GM18517 (cell line): ENCODE data around the gene SOBP.
"Not testable (repeated sequence)": the region's sequence is repeated elsewhere in the genome, so short reads cannot be mapped to it uniquely, and the experiment has no call there.

Experiments
- ATAC-seq: cut with Tn5 transposase; IDR thresholded peaks from one replicate; pipeline ENCODE4 v1.9.1; 2021; ENCODE audit warnings: mild to moderate bottlenecking, moderate library complexity; ENCODE audit not compliant: unreplicated experiment

Gene SOBP

GRCh38 chr6:107488174-107488874 lies 1.6 kb upstream of the SOBP start:
- no peak for ATAC-seq

DNA sequence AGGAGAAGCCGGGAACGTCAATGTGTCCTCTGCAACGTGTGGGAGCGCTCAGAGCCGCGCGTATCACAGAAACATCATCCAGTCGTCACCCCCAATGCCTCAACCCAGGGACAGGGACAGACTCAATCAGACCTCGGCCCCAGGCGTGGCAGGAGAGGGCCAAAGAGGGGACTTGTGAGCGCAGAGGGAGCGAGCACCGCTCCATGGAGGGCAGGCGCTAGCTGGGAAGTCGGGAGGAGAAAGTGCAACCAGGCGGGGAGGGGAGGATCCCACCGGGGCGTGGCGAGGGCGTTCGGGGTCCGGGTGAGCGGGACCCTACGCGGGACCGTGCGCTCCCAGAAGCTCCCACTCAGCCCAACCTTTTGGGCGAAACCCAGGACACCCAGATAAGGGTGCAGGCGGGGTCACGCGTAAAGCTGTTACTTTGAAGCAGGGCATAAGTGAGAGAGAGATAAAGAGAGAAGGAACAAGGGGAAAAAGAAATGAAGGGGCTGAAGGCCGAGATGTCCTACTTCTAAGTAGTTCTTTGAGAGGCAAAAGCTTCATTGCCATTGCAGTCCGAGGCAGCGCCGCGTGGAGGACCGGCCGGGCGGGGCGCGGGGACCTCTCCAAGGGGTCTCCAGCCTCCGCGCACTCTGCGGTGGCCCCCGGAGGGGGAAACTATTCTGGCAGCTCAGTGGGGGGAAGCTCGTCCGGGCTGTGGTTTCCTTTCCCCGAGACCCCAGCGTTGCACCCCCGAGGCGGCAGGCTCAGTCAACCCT lies 862 bp upstream of the SOBP start:
- no peak for ATAC-seq

DNA sequence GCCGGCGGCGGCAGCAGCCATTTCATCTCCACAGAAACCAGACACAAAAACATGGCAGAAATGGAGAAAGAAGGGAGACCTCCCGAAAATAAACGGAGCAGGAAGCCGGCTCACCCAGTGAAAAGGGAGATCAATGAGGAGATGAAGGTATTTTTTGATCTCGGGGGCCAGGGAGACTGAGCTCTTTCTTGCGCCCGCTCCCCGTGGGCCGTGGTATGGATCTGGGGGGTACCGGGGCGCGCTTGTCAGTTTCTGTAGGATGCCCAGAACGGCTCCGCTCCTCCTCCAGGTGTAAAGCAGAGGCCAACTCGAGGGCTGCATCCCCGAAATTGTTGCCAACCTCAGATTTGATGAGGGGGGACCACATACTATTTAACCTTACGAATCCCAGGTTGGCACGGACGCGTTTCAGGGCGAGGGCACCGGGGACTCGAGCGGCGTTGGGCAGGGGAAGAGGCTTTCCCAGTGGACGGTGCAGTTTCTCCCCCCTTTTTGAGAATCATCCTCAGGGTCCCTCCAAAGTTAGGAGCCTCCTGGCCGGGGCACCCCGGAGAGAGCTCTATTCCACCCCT lies 735 bp downstream of the SOBP start:
- no peak for ATAC-seq

- ATAC-seq: no peak
Measured at GRCh38 chr6:107491138-107491609, 1.3 kb downstream of the SOBP start.

- ATAC-seq: no peak
Measured at GRCh38 chr6:107491760-107492660, 2.1 kb downstream of the SOBP start.

DNA sequence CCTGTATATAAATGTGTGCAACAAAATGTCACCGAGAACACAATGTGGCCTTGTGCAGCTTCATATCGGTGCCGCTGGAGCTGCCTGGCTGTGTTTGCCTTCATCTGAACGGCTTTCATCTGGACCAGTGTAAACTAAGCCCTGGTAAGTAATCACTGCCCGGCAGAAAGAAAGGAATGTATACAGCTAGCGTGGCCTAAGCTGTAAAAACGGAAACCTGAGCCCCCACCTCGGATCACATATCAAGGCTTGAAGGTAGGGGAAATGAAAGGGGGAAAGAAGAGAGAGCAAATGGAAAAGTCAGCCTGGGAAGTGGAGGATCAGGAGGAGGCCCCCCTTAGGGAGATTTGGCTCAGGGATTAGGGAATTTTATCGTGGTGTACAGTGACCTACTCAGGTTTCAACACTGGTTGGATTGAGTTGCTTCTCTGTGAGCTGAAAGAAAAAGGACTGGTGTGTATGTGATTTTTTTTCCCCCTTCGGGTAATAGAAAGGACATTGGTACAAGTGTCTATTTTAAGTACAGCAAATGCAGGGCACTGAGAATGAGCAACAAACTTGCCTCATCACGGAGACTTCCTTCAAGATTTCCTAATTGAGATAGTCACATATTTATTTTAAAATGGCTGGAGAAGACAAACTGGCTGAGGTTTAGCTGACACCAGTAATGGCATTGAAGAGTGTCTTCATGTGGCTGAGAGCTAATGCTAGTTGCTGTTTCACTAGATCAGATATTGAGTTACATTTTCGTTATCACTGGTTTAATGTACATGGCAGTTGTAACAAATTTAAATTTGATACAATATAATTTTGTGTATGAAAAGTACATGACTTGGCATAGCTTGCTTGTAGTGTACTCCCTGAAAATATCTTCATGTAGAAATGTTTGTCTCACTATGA lies 3.5 kb downstream of the SOBP start:
- ATAC-seq: no peak

GRCh38 chr6:107495196-107495643 lies 5.3 kb downstream of the SOBP start:
- no peak for ATAC-seq

DNA sequence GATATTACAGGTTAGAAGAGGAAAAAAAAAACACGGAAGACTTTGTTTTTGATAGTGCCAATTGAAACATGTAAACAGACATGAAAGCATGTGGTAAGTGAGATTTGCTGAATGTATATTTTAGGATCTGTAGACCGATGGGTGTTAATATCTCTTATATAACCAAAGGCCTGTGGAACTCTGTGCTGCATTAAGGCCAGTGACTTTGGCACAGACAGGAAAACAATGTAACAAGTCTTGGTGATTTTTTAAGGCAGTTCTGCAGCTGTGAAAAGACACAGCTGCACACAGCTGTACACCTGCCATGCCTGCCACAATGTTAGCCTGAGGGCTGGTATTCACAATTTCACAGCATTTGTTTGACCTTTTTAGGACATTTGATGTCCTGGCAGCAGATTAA lies 6.1 kb downstream of the SOBP start:
- ATAC-seq: no peak

DNA sequence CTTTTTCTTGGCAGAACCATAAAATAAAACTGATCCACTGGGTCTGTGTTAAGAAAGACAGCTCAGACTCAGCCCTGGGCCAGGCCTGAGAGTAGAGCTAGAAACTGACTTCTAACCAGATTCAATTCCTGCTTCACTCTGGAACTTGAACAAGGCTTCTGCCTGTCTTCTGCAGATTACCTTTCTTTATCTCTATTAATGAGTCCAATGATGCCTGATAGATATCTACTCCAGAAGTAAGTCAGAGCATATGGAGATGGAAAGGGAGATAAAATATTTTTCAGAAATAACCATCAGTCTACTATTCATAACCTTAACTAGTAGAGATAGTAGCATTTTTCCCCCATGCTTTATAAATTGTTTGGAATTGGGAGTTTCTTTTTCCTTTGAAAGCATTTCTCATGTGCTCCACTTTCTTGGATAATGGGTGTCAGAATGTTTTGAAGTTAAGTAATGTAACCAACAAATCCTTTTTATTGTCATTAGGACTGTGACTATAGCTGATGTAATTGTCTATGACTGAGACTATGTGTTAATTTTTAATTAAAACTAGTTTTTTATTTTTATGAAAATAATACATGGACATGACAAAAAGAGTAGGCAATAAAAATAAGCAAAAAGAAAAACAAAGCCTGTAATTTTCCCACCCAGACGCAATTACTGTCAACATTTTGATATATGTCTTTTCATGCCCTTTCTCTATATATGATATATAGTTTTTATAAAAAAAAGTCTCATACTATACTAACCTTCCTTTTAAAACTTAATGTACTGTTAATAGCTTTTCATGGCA lies 7.2 kb downstream of the SOBP start:
- ATAC-seq: no peak

DNA sequence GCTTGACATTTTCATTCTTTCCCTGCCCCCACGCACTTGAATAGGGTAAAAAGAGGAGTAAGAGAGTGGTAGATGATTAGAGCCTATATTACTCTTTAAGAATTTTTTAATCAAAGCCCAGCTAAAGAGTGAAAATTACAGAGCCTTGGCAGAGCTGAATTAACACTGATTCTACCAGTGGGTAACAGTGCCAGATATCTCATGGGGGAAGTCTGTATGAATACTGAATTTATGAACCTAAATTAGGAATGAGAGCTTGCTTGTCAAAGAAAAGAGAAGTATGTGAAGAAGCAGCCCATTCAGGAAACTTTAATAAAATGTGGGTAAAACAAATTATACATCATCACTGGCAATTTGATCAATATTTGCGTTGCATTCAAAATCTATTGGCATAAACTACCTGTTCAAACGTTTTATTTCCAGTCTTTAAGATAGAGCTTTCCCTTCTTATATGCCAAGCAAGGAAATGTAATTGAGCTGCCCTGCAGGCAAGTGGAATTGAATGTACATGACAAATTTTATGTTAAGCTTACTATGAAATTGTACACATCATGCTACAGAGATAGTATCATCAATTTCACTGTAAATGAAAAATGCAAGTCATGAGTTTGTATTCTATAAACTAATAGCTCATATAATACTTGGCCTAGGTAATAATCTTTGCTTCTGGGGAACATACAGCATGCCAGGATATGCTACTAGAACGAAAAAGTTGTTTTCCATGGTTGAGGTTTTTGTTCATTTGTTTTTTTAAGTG lies 14.5 kb downstream of the SOBP start:
- ATAC-seq: no peak

DNA sequence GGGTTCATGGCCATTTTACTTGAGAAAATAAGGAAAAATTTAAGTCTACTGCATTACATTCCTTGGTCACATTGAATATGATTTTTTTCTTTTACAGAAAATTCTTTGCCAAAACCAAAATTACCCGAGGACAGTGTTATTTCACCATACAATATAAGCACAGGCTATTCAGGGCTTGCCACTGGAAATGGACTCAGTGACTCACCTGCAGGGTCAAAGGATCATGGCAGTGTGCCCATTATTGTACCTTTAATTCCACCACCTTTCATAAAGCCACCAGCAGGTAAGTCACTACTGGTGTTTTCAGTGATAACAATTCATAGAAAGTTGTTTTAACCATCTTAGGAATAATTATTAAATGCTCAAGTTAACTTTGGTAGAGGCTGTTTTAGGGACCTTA lies 16.2 kb downstream of the SOBP start:
- no peak for ATAC-seq

DNA sequence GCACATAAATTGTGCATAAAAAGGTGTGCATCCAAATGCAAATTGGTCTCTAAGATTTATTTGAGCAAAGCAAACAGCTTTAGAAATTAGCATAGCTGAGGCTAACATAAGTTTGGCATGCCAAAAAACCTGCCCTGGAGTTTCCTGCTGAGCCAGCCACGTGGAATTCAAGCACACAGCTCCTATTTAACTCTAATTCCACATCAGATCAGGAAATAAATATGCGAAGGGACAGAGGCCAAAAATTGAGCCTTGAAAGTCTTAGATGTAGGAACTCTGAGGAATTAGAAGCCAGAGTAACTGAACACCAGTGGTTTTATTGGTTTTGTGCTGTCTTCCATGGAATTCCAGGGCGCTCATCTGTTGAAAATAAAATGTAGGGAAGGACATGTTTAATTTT lies 19.6 kb downstream of the SOBP start:
- ATAC-seq: no peak

- ATAC-seq: no peak
Measured at GRCh38 chr6:107510108-107510507, 20.2 kb downstream of the SOBP start.

DNA sequence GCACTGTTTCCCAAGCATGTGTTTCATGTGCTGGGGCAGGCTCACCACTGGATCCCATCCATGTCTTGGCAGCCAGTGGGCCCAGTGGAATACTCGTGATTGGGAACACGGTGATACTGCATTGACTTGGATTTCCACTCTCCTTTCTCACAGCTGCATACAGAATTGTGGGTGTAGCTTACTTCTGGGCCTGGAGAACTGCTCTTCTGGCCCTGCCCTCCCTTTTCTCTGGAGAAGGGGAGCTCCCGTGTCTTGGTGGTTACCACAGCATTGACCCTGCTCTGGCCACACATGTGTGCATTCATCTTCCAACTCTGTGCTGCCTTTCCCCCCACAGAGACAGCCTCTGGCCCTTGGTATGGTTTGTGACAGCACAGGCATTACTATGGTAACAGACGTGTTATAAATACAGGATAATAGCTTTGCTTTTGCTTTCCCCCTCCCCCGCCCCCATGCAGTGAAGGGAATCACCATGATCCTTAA lies 21.6 kb downstream of the SOBP start:
- ATAC-seq: no peak

- ATAC-seq: no peak
Measured at GRCh38 chr6:107513214-107513613, 23.3 kb downstream of the SOBP start.

DNA sequence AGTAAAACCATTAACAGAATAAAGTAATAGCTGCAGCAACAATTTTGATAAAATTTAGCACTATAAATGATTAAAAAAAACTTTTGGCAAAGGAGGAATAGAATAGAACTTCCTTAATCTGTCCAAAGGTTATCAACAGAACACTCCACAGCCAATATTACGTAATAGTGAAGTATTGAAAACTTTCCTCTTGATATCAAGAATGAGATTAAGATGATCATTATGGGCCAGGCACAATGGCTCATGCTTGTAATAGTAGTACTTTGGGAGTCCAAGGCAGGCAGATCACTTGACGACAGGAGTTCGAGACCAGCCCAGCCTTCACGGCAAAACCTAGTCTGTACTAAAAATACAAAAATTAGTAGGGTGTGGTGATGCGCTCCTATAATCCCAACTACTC lies 26.0 kb downstream of the SOBP start:
- ATAC-seq: no peak

DNA sequence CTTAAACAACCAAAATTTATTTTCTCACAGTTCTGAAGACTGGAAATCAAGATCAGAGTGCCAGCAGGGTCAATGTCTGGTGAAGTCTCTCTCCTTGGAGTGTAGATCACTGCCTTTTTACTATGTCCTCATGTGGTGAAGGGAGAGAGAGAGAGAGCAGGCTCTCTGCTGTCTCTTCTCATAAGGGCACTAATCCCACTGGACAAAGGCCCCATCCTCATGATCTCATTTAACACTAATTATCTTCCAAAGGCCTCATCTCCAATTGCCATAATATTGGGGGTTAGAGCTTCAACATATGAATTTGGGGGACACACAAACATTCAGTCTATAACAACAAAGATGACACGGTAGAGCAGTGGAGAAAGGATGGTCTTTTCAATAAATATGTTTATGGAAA lies 27.4 kb downstream of the SOBP start:
- ATAC-seq: no peak

DNA sequence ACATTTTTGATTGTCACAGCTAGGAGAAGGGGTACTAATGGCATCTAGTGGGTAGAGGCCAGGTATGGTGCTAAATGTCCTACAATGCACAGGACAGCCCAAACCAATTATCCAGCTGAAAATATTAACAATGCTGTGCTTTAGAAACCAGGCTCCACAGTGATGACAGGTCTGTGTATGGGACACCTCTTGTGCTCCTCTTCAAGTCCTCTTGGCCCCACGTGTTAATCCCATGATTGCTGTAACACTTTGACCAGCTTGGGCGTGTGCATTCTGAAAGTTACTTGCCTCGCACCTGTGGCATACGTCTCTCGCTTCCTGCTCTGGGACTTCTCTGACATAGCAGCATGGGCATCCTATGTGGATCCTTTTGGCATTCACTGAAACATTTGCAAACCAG lies 29.3 kb downstream of the SOBP start:
- not testable (repeated sequence) for ATAC-seq
